WTC11 (cell line): ENCODE measurements around the gene CD44. TPM values are rescaled to one million over a fixed set of nuclear protein-coding genes. Genes with fewer than 3 reads are reported as not detected.

Experiments
- ATAC-seq: fragments of 200-7000 bp; cut with Tn5 transposase; 2 replicates; pipeline ENCODE4 v1.10.0; 2021; ENCODE audit warnings: mild to moderate bottlenecking, moderate library complexity
- CTCF ChIA-PET: fragments of 300-600 bp; sonication (Branson Sonifier 250); formaldehyde crosslinking; loops from one replicate; lab custom pipeline; 2021; ENCODE audit warnings: antibody characterized with exemption; lab: Charles Lee
- POLR2A ChIA-PET: fragments of 350-600 bp; sonication (Branson Sonifier 250); formaldehyde crosslinking; loops from one replicate; lab custom pipeline; 2021; ENCODE audit warnings: antibody characterized with exemption; lab: Charles Lee
- DNase-seq: peaks from one replicate; pipeline ENCODE4 v3.0.0; 2021; ENCODE audit warnings: low spot score
- H3K27ac Mint-ChIP-seq: 2 replicates; pipeline ENCODE4 v1.8.0; 2021; ENCODE audit warnings: mixed read lengths
- H3K27me3 Mint-ChIP-seq: 2 replicates; pipeline ENCODE4 v1.8.0; 2021; ENCODE audit warnings: low read depth, mild to moderate bottlenecking, moderate library complexity, mixed read lengths
- H3K36me3 Mint-ChIP-seq: 2 replicates; pipeline ENCODE4 v1.8.0; 2021; ENCODE audit warnings: mixed read lengths
- H3K4me1 Mint-ChIP-seq: 2 replicates; pipeline ENCODE4 v1.8.0; 2022; ENCODE audit warnings: mixed read lengths
- H3K4me3 Mint-ChIP-seq: 2 replicates; pipeline ENCODE4 v1.8.0; 2021; ENCODE audit warnings: mild to moderate bottlenecking, moderate library complexity, mixed read lengths
- H3K9me3 Mint-ChIP-seq: 2 replicates; pipeline ENCODE4 v1.8.0; 2021; ENCODE audit warnings: mixed read lengths
- ATF6 ChIP-seq: sonication (generic); formaldehyde crosslinking; IDR thresholded peaks from 2 replicates; pipeline ENCODE4 v1.8.1; 2023; ENCODE audit warnings: mild to moderate bottlenecking, missing genetic modification reagents
- E2F5 ChIP-seq: sonication (generic); formaldehyde crosslinking; IDR thresholded peaks from 2 replicates; pipeline ENCODE4 v1.8.1; 2022; ENCODE audit warnings: mild to moderate bottlenecking, moderate library complexity, missing genetic modification reagents
- ERG ChIP-seq: fragments of 250-450 bp; sonication (Bioruptor Pico); IDR thresholded peaks from 2 replicates; pipeline ENCODE4 v1.8.0; 2021; ENCODE audit warnings: mild to moderate bottlenecking
- HMGA2 ChIP-seq: fragments of 250-450 bp; sonication (Bioruptor Pico); IDR thresholded peaks from 2 replicates; pipeline ENCODE4 v1.4.0; 2021; ENCODE audit warnings: mild to moderate bottlenecking, moderate library complexity
- JUN ChIP-seq: sonication (generic); formaldehyde crosslinking; IDR thresholded peaks from 2 replicates; pipeline ENCODE4 v1.8.0; 2023; ENCODE audit warnings: mild to moderate bottlenecking, missing genetic modification reagents
- NFE2L1 ChIP-seq: sonication (generic); formaldehyde crosslinking; IDR thresholded peaks from 2 replicates; pipeline ENCODE4 v1.8.1; 2023; ENCODE audit warnings: missing genetic modification reagents
- RORB ChIP-seq: fragments of 250-450 bp; sonication (Bioruptor Pico); IDR thresholded peaks from 2 replicates; pipeline ENCODE4 v1.9.0; 2021; ENCODE audit warnings: mild to moderate bottlenecking
- SP1 ChIP-seq: sonication (generic); formaldehyde crosslinking; conservative IDR thresholded peaks from 2 replicates; pipeline ENCODE4 v1.8.1; 2022; ENCODE audit warnings: missing genetic modification reagents
- TCF7 ChIP-seq: sonication (generic); formaldehyde crosslinking; IDR thresholded peaks from 2 replicates; pipeline ENCODE4 v1.8.0; 2022; ENCODE audit warnings: mild to moderate bottlenecking, low read depth, missing genetic modification reagents, moderate library complexity
- ZNF416 ChIP-seq: fragments of 250-450 bp; sonication (Bioruptor Pico); IDR thresholded peaks from 2 replicates; pipeline ENCODE4 v1.9.0; 2021; ENCODE audit warnings: mild to moderate bottlenecking, inconsistent platforms
- ZNF532 ChIP-seq: fragments of 250-450 bp; sonication (Bioruptor Pico); IDR thresholded peaks from 2 replicates; pipeline ENCODE4 v1.9.0; 2021; ENCODE audit warnings: mild to moderate bottlenecking, borderline replicate concordance
- ZNF671 ChIP-seq: fragments of 250-450 bp; sonication (Bioruptor Pico); IDR thresholded peaks from 2 replicates; pipeline ENCODE4 v1.8.0; 2021; ENCODE audit warnings: mild to moderate bottlenecking
- total RNA-seq: library from RNA; stranded (reverse); gene quantifications from 3 replicates; pipeline ENCODE4 v1.2.3, GENCODE V29; 2021
- TF ChIP-seq, protein P1 (sequence below): sonication (generic); formaldehyde crosslinking; IDR thresholded peaks from 2 replicates; pipeline ENCODE4 v1.8.1; 2023; ENCODE audit warnings: mild to moderate bottlenecking, missing genetic modification reagents
- TF ChIP-seq, protein P2 (sequence below): sonication (generic); formaldehyde crosslinking; IDR thresholded peaks from 2 replicates; pipeline ENCODE4 v1.8.1; 2022; ENCODE audit warnings: mild to moderate bottlenecking, missing genetic modification reagents, moderate library complexity, borderline replicate concordance
- TF ChIP-seq, protein P3 (sequence below): fragments of 250-450 bp; sonication (Bioruptor Pico); IDR thresholded peaks from 2 replicates; pipeline ENCODE4 v2.1.2; 2022; ENCODE audit warnings: mild to moderate bottlenecking, moderate library complexity

Gene CD44
- total RNA-seq, 1 experiment from 2014 or later, result 12.0 TPM

DNA sequence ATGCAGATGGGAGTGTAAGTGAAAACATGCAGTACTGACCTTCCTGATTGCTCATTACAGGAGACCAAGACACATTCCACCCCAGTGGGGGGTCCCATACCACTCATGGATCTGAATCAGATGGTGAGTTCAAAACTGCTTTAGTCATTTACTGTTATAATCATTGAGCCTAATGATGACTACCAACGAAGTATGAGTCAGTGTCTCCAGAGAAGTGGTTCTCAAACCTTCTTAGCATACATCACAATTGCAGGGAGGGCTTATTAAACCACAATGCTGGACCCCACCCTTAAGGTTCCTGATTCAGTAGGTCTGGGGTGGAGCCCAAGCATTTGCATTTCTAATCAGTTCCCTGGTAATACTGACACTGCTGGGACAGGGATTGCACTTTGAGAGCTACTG lies 75.8 kb downstream of the CD44 start (continued):
- TF ChIP-seq, protein P1, sequence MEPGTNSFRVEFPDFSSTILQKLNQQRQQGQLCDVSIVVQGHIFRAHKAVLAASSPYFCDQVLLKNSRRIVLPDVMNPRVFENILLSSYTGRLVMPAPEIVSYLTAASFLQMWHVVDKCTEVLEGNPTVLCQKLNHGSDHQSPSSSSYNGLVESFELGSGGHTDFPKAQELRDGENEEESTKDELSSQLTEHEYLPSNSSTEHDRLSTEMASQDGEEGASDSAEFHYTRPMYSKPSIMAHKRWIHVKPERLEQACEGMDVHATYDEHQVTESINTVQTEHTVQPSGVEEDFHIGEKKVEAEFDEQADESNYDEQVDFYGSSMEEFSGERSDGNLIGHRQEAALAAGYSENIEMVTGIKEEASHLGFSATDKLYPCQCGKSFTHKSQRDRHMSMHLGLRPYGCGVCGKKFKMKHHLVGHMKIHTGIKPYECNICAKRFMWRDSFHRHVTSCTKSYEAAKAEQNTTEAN (CRISPR knock-in tag), result no peak
- TF ChIP-seq E2F5 (CRISPR knock-in tag) (no peak), HMGA2 (CRISPR knock-in tag) (no peak), JUN (CRISPR knock-in tag) (no peak)

DNA sequence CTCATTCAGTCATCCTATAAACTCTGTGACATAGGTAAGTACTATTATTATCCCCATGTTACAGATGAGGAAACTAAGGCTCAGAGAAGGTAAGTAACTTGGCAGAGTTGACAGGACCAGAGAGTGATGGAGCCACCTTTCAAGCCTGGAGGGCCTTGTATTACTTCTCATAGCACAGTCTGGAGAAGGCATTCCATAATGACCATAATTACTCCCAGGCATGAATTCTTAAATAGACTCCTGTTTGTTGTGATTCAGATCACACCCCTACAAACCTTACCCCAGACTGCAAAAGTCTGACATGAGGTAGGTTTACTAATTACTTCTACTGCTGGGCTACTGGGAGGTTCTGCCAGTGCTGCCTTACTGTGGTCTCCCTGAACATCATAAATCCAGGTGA lies 77.0 kb downstream of the CD44 start:
- TF ChIP-seq ATF6 (no peak), ZNF671 (CRISPR knock-in tag) (no peak), TCF7 (CRISPR knock-in tag) (no peak), ZNF416 (CRISPR knock-in tag) (no peak), JUN (CRISPR knock-in tag) (no peak), NFE2L1 (CRISPR knock-in tag) (no peak), E2F5 (CRISPR knock-in tag) (no peak), ERG (CRISPR knock-in tag) (no peak), RORB (CRISPR knock-in tag) (no peak), ZNF532 (CRISPR knock-in tag) (no peak), SP1 (CRISPR knock-in tag) (no peak)
- TF ChIP-seq, protein P2, sequence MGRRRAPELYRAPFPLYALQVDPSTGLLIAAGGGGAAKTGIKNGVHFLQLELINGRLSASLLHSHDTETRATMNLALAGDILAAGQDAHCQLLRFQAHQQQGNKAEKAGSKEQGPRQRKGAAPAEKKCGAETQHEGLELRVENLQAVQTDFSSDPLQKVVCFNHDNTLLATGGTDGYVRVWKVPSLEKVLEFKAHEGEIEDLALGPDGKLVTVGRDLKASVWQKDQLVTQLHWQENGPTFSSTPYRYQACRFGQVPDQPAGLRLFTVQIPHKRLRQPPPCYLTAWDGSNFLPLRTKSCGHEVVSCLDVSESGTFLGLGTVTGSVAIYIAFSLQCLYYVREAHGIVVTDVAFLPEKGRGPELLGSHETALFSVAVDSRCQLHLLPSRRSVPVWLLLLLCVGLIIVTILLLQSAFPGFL, result no peak
- TF ChIP-seq, protein P3, sequence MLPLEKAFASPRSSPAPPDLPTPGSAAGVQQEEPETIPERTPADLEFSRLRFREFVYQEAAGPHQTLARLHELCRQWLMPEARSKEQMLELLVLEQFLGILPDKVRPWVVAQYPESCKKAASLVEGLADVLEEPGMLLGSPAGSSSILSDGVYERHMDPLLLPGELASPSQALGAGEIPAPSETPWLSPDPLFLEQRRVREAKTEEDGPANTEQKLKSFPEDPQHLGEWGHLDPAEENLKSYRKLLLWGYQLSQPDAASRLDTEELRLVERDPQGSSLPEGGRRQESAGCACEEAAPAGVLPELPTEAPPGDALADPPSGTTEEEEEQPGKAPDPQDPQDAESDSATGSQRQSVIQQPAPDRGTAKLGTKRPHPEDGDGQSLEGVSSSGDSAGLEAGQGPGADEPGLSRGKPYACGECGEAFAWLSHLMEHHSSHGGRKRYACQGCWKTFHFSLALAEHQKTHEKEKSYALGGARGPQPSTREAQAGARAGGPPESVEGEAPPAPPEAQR (CRISPR knock-in tag), result no peak
- CTCF ChIA-PET, result no interaction called here
- H3K36me3 Mint-ChIP-seq, result 0 out of 2 replicates have a peak, but pooled peaks cover 2% of the 10 kb centered on the region
- POLR2A ChIA-PET, result no interaction called here
- peaks cover 41% of the 10 kb centered on the region for H3K4me1 Mint-ChIP-seq
- peaks cover 2% of the 10 kb centered on the region for H3K9me3 Mint-ChIP-seq
- no peaks in the 10 kb centered on the region for H3K27me3 Mint-ChIP-seq
- no peak overlapping the region for H3K27ac Mint-ChIP-seq
- ATAC-seq, result no peak
- no peak for DNase-seq
- H3K4me3 Mint-ChIP-seq, result no peak overlapping the region
